Stomach (tissue), 4 donors: ENCODE results near the gene SMAD7.

ENCODE experiments used
- EP300 ChIP-seq: sonication (generic); formaldehyde crosslinking; IDR thresholded peaks from one replicate; pipeline ENCODE4 v1.6.1; 2017; ENCODE audit warnings: antibody characterized with exemption
- POLR2A ChIP-seq, 4 donors: fragments of 450-650 bp; IDR thresholded peaks; one replicate each; pipeline ENCODE4 v1.6.1; 2016; ENCODE audit warnings: antibody characterized with exemption in 4 of 4, control low read depth in 2 of 4, mild to moderate bottlenecking in 1 of 4, moderate library complexity in 1 of 4
- POLR2AphosphoS5 ChIP-seq, 3 donors: sonication (generic); formaldehyde crosslinking; IDR thresholded peaks; one replicate each; pipeline ENCODE4 v1.6.1; 2016; ENCODE audit warnings: antibody characterized with exemption in 3 of 3
- TF ChIP-seq, protein P1 (sequence below), 7 experiments: fragments of 450-650 bp in 4 of 7; fragments of 200-600 bp in 3 of 7; sonication (generic) in 3 of 7; IDR thresholded peaks; one replicate each; pipeline ENCODE4 v1.5.1; 2016 to 2019; ENCODE audit warnings: antibody characterized with exemption in 7 of 7, control low read depth in 2 of 7, mild to moderate bottlenecking in 1 of 7

DNA sequence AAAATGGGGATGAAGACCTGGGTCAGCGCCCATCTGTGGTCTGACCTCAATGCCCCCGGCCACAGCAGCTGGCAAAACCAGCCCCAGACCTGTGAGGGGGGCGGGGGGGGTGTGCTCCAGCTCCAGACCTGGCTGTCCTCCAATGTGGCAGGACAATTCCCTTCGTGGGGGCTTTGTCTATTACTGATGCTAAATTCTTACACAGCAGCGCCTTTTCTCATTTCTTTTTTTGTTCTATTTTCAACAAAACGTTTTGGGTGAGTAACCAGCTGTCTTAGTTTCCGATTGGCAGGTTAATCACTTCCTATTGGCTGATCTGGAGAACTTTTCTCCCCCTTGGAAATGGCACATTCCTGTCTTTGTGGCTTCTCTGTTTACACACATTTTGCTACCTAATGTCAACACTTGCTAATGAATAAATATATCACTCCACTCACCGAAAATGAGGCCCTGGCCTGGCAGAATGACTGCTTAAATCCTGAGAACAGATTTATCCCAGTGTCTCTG lies 4.4 kb downstream of the SMAD7 start:
- TF ChIP-seq, protein P1, sequence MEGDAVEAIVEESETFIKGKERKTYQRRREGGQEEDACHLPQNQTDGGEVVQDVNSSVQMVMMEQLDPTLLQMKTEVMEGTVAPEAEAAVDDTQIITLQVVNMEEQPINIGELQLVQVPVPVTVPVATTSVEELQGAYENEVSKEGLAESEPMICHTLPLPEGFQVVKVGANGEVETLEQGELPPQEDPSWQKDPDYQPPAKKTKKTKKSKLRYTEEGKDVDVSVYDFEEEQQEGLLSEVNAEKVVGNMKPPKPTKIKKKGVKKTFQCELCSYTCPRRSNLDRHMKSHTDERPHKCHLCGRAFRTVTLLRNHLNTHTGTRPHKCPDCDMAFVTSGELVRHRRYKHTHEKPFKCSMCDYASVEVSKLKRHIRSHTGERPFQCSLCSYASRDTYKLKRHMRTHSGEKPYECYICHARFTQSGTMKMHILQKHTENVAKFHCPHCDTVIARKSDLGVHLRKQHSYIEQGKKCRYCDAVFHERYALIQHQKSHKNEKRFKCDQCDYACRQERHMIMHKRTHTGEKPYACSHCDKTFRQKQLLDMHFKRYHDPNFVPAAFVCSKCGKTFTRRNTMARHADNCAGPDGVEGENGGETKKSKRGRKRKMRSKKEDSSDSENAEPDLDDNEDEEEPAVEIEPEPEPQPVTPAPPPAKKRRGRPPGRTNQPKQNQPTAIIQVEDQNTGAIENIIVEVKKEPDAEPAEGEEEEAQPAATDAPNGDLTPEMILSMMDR (IDR thresholded peaks at IDR 0.05), result no peak
- TF ChIP-seq POLR2A (IDR thresholded peaks at IDR 0.05) (no peak), POLR2AphosphoS5 (IDR thresholded peaks at IDR 0.05) (peak in 2 of 3 donors; percentile 43 to 57), EP300 (no peak)
